COR-L47 (cell line): Measurements from ENCODE around the gene ZNF146.
"Not testable (repeated sequence)": the region's sequence is repeated elsewhere in the genome, so short reads cannot be mapped to it uniquely, and the experiment has no call there.

Experiments
- DNase-seq: peaks from one replicate; lab custom pipeline; 2025; lab: John Stamatoyannopoulos, UW

The ZNF146 gene

GRCh38 chr19:36236304-36236945, 21.5 kb downstream of the ZNF146 start:
- no peak for DNase-seq

DNA sequence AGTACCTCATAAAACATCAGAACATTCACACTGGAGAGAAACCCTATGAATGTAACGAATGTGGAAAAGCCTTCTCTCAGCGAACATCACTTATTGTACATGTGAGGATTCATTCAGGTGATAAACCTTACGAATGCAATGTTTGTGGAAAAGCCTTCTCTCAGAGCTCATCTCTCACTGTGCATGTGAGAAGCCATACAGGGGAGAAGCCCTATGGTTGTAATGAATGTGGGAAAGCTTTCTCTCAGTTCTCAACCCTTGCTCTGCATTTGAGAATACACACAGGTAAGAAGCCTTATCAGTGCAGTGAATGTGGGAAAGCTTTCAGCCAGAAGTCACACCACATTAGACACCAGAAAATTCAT, 22.0 kb downstream of the ZNF146 start:
- DNase-seq, result no peak

DNA sequence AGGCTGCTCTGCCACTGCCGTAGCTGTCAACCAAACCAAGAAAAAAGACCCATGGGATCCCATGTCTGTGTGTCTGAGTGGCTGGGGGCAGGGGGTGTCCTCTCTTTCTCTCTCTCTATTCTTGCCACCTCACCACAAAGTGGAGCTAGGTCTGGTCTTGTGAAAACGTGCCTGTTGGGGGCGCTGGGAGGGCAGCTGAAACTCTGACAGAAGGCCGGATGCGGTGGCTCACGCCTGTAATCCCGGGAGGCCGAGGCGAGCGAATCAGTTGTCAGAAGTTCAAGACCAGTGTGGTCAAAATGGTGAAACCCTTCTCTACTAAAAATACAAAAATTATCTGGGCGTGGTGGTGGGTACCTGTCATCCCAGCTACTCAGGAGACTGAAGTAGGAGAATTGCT, 29.2 kb downstream of the ZNF146 start:
- no peak for DNase-seq

DNA sequence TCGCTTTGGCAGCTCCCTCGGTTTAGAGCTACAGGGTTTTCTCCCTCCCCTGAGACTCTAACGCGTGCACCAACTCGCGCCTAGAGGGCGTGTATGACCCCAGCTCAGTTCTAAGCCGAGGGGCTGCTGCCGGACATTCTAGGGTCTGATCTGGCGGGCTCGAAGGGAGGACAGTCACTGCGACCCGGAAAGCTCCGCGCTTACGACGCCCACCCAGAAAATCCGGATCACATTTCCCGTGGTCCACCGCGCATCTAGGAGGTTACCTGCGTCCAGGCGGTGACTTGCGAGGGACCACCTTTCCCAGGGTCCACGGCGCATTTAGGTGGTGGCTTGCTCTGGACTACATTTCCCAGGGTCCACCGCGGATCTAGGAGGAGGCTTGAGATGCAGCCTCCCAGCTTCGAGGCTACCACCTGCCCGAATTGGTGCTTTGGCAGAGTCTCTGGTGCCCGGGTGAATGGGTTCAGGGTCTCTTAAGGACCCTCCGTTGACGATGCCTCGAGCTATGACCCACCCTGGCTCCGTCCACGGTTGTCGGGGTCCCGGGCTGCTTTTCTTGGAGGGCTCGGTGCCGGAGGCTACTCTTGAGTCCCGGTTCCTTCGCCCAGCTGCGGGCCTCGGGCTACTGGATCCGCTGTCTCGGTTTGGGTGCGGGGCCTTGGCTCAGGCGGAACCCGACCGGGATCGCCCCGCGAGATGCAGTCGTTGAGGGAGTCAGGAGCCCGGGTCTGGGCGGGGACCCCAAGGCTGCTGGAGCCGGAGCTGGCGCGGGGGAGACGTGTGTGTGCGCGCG, 30.5 kb downstream of the ZNF146 start:
- no peak for DNase-seq

DNA sequence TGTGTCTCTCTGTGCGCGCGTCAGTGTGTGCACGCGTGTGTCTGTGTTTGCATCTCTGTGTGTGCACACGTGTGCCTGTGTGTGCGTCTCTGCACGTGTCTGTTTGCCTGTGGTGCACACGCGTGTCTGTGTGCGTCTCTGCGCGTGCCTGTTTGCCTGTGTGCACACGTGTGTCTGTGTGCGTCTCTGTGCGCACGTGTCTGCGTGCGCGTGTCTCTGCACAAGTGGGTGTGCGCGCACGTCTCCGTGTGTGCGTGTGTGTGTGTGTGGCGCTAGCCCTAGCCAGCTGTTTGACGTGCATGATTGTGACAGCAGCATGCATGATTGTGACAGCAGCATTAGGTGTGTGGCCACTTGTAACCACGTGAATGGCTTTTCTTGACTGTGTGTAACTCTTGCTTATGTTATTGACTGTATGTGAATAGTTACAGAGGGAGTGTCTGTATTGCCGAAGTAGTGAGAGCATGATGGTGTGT, 31.1 kb downstream of the ZNF146 start:
- no peak for DNase-seq

- no peak for DNase-seq
Observed at GRCh38 chr19:36252047-36252446, 37.1 kb downstream of the ZNF146 start.

DNA sequence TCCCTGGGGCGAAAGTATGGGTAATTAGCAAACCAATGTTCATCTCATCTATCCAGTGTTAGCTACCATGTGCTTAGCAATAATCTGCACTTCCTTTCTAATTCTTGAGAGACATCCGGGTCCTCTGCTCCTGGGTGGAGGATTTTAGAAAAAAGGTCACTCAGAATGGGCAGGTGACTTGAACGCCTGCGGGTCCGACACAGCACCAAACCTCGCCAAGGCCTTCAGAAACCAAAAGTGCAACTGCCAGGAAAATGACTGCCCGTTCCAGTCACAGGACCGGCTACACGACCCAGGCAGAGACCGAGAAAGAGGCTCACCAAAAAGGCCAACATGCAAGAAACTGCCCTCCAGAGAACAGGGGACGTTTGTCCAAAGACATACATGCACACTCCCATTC, 39.9 kb downstream of the ZNF146 start:
- no peak for DNase-seq

- DNase-seq, result no peak
Observed at GRCh38 chr19:36255316-36255715, 40.4 kb downstream of the ZNF146 start.

DNA sequence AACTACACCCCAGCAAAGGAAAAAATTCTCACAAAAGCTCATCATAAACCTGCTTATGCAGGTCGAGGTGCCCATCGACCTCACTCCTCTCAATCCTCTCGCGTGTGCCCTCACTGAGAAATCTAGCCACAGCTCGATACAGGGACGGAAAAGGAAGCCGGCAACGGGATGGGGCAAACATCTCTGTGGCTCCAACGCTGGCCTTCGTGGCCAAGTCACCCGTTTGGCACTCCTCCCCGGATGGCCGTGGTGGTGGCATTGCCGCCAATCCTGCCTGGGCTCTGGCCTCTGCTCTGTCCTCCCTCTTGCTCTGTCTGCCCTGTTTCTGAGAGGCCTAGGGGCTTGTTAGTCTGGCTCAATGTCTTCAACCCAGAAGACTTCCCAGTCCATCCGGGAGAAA, 41.2 kb downstream of the ZNF146 start:
- no peak for DNase-seq

- no peak for DNase-seq
Observed at GRCh38 chr19:36256853-36257519, 42.1 kb downstream of the ZNF146 start.

DNA sequence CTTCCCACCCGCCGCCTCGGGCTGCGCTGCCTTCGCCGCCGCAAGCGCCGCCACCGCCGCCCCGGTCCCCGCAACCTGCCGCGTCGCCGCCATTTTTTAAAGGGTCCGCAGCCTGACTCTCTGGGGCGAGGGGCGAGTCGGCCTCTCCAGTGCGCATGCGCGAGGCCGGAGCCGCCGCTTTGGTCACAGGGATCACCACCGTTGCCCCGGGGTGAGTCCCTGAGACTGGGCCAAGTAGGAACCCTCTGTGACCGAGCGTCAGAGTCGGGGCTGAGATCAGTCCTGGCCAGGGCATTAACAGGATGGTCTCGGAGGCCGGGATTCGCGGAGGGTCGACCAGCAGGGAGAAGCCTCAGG, 42.6 kb downstream of the ZNF146 start:
- DNase-seq, result no peak

GRCh38 chr19:36258028-36258875, 43.3 kb downstream of the ZNF146 start:
- no peak for DNase-seq

DNA sequence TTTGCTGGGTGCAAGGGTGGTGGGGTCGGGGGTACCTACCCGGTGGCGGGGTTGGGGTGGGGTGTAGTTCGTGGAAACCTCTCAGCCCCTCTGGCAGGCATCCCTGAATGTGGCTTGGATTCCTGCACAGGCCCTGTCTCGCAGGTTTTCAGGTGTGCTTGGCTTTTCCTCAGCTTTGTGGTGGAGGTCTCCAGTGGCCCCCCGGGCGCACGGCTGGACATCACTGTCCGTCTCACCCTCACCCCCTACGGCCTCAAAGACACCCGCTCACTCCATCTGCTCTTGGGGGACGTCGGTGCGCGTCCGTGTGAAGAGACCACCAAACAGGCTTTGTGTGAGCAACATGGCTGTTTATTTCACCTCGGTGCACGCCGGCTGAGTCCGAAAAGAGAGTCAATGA, 44.3 kb downstream of the ZNF146 start:
- DNase-seq, result no peak

DNA sequence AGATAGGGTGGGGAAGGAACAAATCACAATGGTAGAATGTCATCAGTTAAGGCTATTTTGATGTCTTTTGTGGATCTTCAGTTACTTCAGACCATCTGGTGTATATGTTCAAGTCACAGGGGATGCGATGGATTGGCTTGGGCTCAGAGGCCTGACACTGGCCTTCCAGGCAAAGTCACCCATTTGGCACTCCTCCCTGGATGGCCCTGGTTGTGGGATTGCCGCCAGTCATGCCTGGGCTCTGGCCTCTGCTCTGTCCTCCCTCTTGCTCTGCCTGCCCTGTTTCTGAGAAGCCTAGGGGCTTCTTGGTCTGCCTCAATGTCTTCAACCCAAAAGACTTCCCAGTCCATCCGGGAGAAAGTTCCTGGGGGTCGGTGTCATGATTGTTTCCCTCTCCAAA, 50.2 kb downstream of the ZNF146 start:
- DNase-seq, result no peak

DNA sequence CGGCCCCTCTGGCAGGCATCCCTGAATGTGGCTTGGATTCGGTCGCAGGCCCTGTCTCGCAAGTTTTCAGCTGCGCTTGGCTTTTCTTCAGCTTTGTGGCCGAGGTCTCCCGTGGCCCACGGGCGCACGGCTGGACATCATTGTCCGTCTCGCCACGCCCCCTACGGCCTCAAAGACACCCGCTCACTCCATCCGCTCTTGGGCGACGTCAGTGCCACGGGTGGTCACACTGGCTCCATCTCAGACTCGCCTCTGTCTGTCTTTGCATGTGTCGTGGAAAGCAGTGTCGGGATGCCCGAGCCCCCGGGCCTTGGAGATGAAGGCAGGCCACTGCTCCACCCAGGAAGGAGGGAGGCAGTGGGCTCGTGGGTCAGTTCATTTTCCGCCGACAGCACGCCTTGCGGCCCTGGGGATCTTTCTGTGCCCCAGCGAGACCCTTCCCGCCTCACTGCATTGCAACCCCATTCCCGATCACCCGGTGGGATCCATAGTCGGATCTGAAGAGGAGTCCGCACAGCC, 51.0 kb downstream of the ZNF146 start:
- no peak for DNase-seq

GRCh38 chr19:36266375-36266961, 51.6 kb downstream of the ZNF146 start:
- no peak for DNase-seq

GRCh38 chr19:36267061-36267845, 52.3 kb downstream of the ZNF146 start:
- no peak for DNase-seq

- not testable (repeated sequence) for DNase-seq
Observed at GRCh38 chr19:36268081-36268480, 53.2 kb downstream of the ZNF146 start.

- not testable (repeated sequence) for DNase-seq
Observed at GRCh38 chr19:36268591-36268990, 53.7 kb downstream of the ZNF146 start.

- DNase-seq, result not testable (repeated sequence)
Observed at GRCh38 chr19:36269295-36269694, 54.4 kb downstream of the ZNF146 start.
